ENCODE data around the gene TCF15.

- no peak for TF ChIP-seq CEBPB (IDR thresholded peaks at IDR 0.05; ENCODE audit: low read depth, low read length)
- no peak for TF ChIP-seq CTCF (IDR thresholded peaks at IDR 0.05; ENCODE audit: control extremely low read depth in 1 of 3, insufficient read depth in 1 of 3, low read depth in 1 of 3, low read length in 3 of 3)
- no peak for TF ChIP-seq SIN3A (conservative IDR thresholded peaks at IDR 0.05 in 1 of 2, IDR thresholded peaks at IDR 0.05 in 1 of 2; ENCODE audit: low read depth in 1 of 2, low read length in 2 of 2)
- TF ChIP-seq USF2 (IDR thresholded peaks at IDR 0.05; ENCODE audit: low read length), result no peak
- no peak for TF ChIP-seq POU5F1 (IDR thresholded peaks at IDR 0.05; ENCODE audit: low read depth, low read length)
- no peak for TF ChIP-seq POLR2AphosphoS5 (IDR thresholded peaks at IDR 0.05; ENCODE audit: low read depth, low read length)
- no peak for TF ChIP-seq JUN (IDR thresholded peaks at IDR 0.05; ENCODE audit: low read depth, low read length)
- TF ChIP-seq MAX (IDR thresholded peaks at IDR 0.05), result no peak
- no peak for TF ChIP-seq TAF1 (IDR thresholded peaks at IDR 0.05; ENCODE audit: low read depth, low read length)
Measured at GRCh38 chr20:622161-622560, 12.1 kb upstream of the TCF15 start.

Measured in H1 (cell line).